Stimulated activated memory B cell treated with anti-CD40 and anti-IgM and Interleukin-4, amounts not matched to agents 10 μg/mL and 1 μg/mL and 100 μg/mL, for 72 hours (primary cell): ENCODE results near the gene ALDH1A3.

Experiments used
- ATAC-seq: fragments of 150-1000 bp; cut with Tn5 transposase; 2 replicates; pipeline ENCODE4 v1.10.0; 2021
- H3K27ac Mint-ChIP-seq: one replicate; pipeline ENCODE4 v1.8.0; 2022; ENCODE audit warnings: mild to moderate bottlenecking, mixed read lengths
- H3K27me3 Mint-ChIP-seq: one replicate; pipeline ENCODE4 v1.8.0; 2022; ENCODE audit warnings: mixed read lengths
- H3K36me3 Mint-ChIP-seq: one replicate; pipeline ENCODE4 v1.8.0; 2022; ENCODE audit warnings: mixed read lengths
- H3K4me1 Mint-ChIP-seq: one replicate; pipeline ENCODE4 v1.8.0; 2022; ENCODE audit warnings: mixed read lengths
- H3K4me3 Mint-ChIP-seq: one replicate; pipeline ENCODE4 v1.8.0; 2022; ENCODE audit warnings: mild to moderate bottlenecking, moderate library complexity, mixed read lengths
- H3K9me3 Mint-ChIP-seq: one replicate; pipeline ENCODE4 v1.8.0; 2022; ENCODE audit warnings: mixed read lengths

The ALDH1A3 gene

DNA sequence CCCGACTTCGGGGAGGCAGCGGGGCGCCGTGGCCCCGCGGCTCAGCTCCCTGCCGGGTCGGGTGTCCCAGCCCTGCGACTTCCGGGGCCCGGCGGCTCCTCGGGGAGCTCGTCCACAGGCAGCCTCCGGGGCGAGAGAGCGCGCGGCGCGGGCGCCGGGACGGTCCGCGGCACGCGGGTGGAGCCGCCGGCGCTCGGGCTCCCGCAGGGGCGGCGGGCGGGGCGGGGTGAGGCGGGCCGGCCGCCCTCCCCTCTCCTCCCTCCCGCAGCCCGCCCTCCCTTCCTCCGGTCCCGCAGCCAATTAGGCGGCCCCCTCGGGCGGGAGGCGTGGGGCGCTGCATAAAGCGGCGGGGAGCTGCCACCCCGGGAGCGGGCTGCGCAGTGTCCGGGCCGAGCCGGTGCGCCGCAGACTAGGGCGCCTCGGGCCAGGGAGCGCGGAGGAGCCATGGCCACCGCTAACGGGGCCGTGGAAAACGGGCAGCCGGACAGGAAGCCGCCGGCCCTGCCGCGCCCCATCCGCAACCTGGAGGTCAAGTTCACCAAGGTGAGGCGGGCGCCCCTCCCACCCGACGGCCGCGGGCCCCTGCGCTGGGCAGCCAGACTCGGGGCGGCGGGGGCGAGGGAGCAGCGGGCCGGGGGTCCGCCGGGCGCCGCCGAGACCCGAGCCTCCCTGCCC is at the start of gene ALDH1A3:
Gene ALDH1A3, plus strand, starts transcription at position 368 of the 675 bp plus-strand sequence. Its CDS starts 77 bp downstream, at position 445.
- H3K4me1 Mint-ChIP-seq: peaks cover 8% of the 10 kb centered on the region
- peak; percentile 20 for ATAC-seq
- H3K36me3 Mint-ChIP-seq: no peaks in the 10 kb centered on the region
- peak within 1 kb of the TSS; percentile 62 for H3K4me3 Mint-ChIP-seq
- no peak within 1 kb of the TSS for H3K27ac Mint-ChIP-seq
- H3K27me3 Mint-ChIP-seq: peaks cover 74% of the 10 kb centered on the region
- H3K9me3 Mint-ChIP-seq: no peaks in the 10 kb centered on the region

DNA sequence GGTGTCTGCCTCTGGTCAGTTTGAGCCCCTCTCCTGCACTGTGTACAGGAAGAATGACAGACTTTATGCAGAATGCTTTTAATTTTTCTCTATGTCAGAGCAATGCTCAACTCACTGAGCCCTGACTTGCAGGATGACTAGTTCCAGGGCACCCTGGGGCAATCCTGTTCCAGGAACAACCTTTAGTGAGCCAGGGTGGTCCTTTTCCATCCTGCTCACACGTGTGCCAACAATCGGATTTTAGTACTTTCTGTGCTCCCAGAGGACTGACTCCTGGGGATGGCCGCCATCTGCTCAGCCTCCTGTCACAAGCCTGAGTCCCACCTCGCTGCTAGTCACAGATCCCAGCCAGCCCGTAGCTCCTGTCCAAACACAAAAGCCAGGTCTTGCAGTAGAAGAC is 48.2 kb upstream of the ALDH1A3 start:
- peaks cover 60% of the 10 kb centered on the region for H3K27me3 Mint-ChIP-seq
- peaks cover 7% of the 10 kb centered on the region for H3K9me3 Mint-ChIP-seq
- no peaks in the 10 kb centered on the region for H3K4me1 Mint-ChIP-seq
- no peaks in the 10 kb centered on the region for H3K36me3 Mint-ChIP-seq
- ATAC-seq: no peak
- H3K4me3 Mint-ChIP-seq: no peak overlapping the region
- H3K27ac Mint-ChIP-seq: no peak overlapping the region

DNA sequence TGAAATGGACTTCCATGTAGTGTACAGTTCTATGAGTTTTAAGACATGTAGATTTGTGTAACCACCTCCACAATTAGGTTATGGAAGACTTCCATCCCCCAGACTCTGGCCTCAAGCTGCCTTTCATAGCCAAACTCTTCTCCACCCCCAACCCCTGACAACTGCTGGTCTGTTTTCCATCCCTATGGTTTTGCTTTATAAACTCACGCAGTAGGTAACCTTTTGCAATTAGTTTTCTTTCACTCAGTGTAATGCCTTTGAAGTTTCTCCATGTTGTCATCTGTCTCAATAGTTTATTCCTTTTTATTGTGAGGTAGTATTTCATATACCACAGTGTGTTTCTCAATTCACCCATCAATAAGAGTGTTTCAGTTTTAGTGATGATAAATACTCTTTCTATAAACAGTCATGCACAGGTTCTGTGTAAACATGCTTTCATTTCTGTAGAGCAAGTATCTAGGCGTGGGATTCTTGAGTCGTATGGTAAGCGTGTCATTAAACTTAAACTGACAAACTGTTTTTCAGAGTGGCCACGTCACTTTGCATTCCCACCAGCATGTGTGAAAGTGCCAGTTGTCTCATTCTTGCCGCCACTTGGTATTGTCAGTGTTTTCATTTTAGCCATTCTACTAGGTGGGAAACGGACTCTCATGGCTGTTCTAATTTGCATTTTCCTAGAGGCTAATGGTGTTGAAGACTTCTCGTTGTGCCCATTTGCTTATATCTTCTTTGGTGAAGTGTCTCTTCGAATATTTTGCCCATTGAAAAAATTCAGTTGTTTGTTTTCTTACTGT is 47.3 kb upstream of the ALDH1A3 start:
- peaks cover 7% of the 10 kb centered on the region for H3K9me3 Mint-ChIP-seq
- H3K27ac Mint-ChIP-seq: no peak overlapping the region
- no peaks in the 10 kb centered on the region for H3K36me3 Mint-ChIP-seq
- no peaks in the 10 kb centered on the region for H3K4me1 Mint-ChIP-seq
- no peak for ATAC-seq
- no peak overlapping the region for H3K4me3 Mint-ChIP-seq
- H3K27me3 Mint-ChIP-seq: peaks cover 66% of the 10 kb centered on the region

DNA sequence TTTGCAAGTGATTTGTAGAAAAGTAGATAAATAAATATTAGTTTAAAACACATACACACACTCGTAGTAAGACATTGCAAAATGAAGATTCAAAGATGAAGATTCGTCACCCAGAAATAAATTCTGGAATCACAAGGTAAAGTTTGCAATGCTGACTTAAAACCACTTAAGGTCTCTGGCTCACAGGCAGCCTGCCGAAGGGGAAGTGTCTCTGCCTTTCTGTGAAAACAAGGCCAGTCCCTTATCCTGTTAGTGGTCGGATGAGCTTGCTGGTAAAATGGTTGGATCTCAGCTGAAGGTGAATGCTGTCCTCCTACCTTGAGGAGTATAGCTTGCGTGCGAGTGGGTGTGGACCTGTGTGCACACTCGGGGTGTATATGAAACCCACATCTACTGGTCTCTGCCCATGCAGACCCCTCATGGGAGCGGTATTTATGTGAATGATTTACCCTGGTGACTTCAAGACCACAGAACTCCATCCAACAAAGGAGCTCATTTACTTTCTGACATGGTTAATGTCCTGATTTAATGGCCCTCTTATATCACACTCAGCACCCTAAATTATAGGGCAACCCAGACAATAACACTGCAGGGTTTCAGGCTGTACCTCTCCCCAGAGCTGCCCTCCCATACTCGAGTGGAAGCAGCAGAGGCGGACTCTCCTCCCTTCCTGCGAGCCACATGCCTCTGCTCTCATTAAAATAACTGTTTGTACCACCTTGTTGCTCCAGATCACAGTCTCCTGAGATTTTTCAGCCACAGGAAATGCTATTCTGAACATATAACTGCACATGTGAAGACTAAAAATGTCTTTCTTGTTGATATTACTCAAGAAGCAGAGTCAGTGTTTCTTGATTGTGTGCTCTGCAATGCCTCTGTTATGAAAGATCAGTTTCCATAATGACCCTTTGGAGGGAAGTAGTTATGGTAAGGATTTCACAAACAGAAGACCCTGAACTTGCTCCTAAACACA is 45.9 kb upstream of the ALDH1A3 start:
- Mint-ChIP-seq H3K36me3 (no peaks in the 10 kb centered on the region), H3K9me3 (peaks cover 3% of the 10 kb centered on the region), H3K4me3 (no peak overlapping the region), H3K4me1 (no peaks in the 10 kb centered on the region), H3K27me3 (peaks cover 60% of the 10 kb centered on the region), H3K27ac (no peak overlapping the region)
- peak; percentile 45 for ATAC-seq

DNA sequence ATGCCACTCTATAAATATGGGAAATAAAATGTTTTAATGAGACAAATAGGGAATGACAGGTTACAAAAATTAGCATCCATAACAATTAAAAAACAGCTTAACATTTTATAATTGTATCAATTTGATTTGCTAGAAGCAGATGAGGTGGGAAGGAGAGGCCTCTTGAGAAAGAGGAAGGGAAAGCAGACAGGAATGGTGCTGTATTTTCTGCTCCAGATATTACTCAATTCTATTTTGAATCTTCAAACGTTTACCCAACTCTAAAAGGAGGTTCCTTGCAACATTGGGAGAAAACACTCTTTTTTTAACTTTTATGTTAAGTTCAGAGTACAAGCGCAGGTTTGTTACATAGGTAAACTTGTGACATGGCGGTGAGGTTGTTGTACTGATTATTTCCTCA is 44.9 kb upstream of the ALDH1A3 start:
- Mint-ChIP-seq H3K27me3 (peaks cover 67% of the 10 kb centered on the region), H3K4me3 (no peak overlapping the region), H3K4me1 (no peaks in the 10 kb centered on the region), H3K27ac (no peak overlapping the region), H3K36me3 (no peaks in the 10 kb centered on the region), H3K9me3 (peaks cover 3% of the 10 kb centered on the region)
- ATAC-seq: no peak

DNA sequence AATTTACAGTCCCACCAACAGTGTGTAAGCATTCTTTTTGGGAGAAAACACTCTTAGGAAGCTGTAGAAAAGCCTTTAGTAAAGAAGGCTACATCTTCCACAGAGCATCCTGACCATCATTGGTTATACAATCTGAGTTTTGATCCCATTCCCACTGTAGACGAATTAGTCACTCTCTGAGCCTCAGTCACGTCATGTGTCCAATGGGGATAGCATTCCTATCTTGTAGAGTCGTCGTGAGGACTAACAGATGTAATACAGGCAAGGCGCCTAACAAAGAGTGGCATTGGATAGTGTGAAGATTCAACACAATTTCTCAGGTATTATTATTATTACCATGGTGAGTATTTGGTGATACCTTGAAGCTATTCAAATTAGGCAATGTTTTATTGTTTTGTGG is 44.0 kb upstream of the ALDH1A3 start:
- H3K4me3 Mint-ChIP-seq: no peak overlapping the region

DNA sequence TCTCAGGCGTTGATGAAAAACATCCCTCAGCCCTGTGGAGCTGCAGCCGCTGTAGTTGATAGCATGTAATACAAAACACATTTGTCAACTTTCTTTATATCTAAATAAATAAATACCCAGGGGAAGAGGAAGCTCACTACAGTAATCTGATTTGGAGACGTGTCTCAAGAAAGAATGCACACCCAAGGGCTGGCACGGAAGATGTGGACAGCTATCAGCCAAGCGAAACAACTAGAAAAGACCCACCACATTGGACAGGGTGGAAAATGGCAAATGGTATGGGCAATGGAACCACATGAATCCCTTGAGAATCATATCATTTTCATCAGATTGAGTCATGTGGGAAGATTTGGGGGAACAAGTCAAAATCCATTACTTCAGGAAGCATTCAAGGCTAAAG is 43.1 kb upstream of the ALDH1A3 start:
- Mint-ChIP-seq H3K4me1 (no peaks in the 10 kb centered on the region), H3K27me3 (peaks cover 54% of the 10 kb centered on the region), H3K9me3 (peaks cover 3% of the 10 kb centered on the region), H3K4me3 (no peak overlapping the region), H3K36me3 (no peaks in the 10 kb centered on the region), H3K27ac (no peak overlapping the region)
- ATAC-seq: no peak

More for the DNA sequence above, 44.0 kb upstream of the ALDH1A3 start:
- H3K36me3 Mint-ChIP-seq: no peaks in the 10 kb centered on the region
- no peak for ATAC-seq
- H3K4me1 Mint-ChIP-seq: no peaks in the 10 kb centered on the region
- no peak overlapping the region for H3K27ac Mint-ChIP-seq
- H3K9me3 Mint-ChIP-seq: peaks cover 3% of the 10 kb centered on the region
- peaks cover 63% of the 10 kb centered on the region for H3K27me3 Mint-ChIP-seq

DNA sequence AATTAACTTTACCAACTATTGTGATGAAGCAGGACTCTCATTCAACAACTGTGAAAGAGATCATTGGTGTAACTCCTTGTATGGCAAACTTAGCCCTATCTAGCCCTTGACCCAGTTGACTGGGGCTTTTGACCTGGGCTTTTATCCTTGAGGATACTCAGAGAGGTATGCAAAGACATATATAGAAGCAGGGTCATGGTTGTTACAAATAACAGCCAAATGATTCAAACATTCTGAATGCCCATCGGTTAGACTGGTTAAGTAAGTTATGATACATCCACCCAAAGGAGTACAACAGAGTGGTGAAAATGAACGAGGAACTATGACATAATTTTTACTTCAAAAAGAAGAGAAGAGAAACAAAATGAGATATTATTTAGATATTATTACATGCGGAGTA is 38.2 kb upstream of the ALDH1A3 start:
- H3K27ac Mint-ChIP-seq: no peak overlapping the region

DNA sequence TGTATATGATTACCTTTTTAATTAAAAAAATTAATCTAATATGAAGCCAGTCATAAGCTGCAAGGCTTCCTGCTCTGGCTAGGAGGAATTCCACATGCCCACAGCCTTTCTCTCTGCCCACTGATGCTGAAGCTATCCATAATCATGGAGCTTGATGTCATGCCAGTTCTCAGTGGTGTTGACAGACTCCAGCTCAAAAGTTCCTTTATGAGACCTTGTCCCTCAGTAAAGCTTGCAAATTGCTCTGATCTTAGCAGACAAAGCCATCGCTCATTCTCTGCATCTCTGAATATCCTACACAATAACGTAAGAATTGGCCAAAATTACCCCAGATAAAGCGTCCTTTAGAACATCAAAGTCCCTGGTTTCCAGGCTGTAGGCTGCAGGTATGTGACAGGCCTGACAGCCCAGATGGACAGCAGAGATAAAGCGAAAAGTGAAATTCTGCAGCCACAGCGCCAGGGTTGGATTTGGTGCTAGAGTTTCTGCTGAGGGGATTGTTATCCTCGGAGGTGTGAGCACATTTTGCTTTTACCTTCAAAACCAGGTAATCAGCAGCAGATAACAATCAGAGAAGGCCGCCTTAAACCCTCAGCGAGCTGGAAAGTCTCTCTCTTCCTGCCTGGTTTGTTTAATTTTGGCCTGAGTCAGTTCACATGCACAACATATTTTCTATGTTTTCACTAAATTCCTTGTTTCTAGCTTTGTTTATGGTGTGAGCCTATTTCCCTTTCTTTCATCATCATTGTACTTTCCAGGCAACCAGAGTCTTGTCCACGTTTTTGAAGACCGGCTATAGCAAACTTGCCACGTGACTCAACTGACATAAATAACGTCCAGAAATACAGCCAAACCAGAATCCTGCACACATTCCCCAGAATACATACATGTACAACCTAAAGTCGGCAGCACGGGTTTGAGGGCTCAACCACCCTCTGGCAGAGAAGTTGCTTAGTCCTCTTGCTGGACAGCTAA is 36.6 kb upstream of the ALDH1A3 start:
- peaks cover 22% of the 10 kb centered on the region for H3K27me3 Mint-ChIP-seq

More for the DNA sequence above, 38.2 kb upstream of the ALDH1A3 start:
- no peaks in the 10 kb centered on the region for H3K36me3 Mint-ChIP-seq
- peaks cover 24% of the 10 kb centered on the region for H3K27me3 Mint-ChIP-seq
- H3K4me3 Mint-ChIP-seq: no peak overlapping the region
- H3K9me3 Mint-ChIP-seq: no peaks in the 10 kb centered on the region
- ATAC-seq: no peak
- no peaks in the 10 kb centered on the region for H3K4me1 Mint-ChIP-seq

DNA sequence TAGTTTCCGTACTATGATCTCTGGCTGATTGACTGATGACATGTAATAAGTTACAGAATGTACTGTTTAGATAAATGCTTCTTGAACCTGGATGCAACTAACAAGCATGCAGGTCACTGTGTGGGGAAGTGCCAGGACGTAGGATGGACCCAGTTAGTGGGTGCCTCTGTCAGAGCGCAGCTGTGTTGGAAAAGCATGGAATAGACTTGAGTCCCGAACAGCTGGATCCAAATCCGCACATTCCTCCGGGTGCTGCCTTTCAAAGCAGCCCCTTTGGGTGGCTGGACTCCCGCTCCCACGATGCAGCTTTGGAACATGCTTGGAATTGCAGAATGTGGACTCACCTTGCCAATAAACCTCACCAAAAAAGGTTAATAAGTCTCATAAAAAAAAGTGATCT is 35.5 kb upstream of the ALDH1A3 start:
- H3K27ac Mint-ChIP-seq: no peak overlapping the region
- no peaks in the 10 kb centered on the region for H3K4me1 Mint-ChIP-seq
- no peaks in the 10 kb centered on the region for H3K36me3 Mint-ChIP-seq
- no peak for ATAC-seq
- peaks cover 11% of the 10 kb centered on the region for H3K27me3 Mint-ChIP-seq
- no peak overlapping the region for H3K4me3 Mint-ChIP-seq
- no peaks in the 10 kb centered on the region for H3K9me3 Mint-ChIP-seq

More for the DNA sequence above, 36.6 kb upstream of the ALDH1A3 start:
- no peak for ATAC-seq
- no peak overlapping the region for H3K27ac Mint-ChIP-seq
- no peaks in the 10 kb centered on the region for H3K9me3 Mint-ChIP-seq
- H3K4me3 Mint-ChIP-seq: no peak overlapping the region
- no peaks in the 10 kb centered on the region for H3K4me1 Mint-ChIP-seq
- no peaks in the 10 kb centered on the region for H3K36me3 Mint-ChIP-seq

DNA sequence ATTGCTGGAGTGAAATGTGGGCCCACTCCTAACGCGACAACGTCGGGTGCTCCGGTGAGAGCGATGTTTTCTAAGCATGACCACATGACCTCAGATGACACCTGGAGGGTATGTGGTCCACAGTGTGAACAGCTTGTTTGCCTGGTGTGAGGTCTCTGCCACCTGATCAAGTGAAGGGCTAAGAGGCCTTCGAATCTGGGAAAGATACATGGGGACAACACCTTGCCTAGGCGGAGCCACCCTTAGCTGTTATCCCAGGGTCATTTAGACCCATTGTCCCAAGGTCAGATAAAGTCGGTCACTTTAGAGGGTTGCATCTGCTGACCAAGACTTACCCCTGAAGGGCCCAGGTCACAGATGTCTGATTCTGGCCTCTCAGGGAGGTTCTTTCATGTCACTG is 34.9 kb upstream of the ALDH1A3 start:
- Mint-ChIP-seq H3K4me1 (no peaks in the 10 kb centered on the region), H3K27ac (no peak overlapping the region), H3K27me3 (peaks cover 9% of the 10 kb centered on the region), H3K4me3 (no peak overlapping the region), H3K36me3 (no peaks in the 10 kb centered on the region), H3K9me3 (no peaks in the 10 kb centered on the region)
- ATAC-seq: no peak

DNA sequence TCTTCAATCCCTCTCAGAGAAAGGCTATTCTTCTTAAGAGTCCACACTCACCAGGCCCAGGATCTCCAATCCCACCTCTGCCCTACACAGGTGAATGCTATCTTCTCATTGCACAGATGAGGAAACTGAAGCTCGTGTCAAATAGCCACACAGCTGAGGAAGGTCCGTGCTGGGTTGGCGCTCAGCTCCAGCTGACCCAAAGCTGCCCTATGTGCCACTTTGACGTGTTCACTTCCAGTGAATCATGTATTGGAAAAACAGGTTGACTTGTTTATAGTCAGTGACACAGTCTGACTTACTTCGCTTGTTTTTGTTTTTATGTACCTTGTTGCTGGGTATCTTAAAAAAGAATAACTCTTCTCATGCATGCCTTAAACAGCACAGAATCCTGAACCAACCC is 32.4 kb upstream of the ALDH1A3 start:
- Mint-ChIP-seq H3K27me3 (peaks cover 9% of the 10 kb centered on the region), H3K4me3 (no peak overlapping the region), H3K36me3 (no peaks in the 10 kb centered on the region), H3K9me3 (no peaks in the 10 kb centered on the region), H3K4me1 (no peaks in the 10 kb centered on the region), H3K27ac (no peak overlapping the region)
- no peak for ATAC-seq

DNA sequence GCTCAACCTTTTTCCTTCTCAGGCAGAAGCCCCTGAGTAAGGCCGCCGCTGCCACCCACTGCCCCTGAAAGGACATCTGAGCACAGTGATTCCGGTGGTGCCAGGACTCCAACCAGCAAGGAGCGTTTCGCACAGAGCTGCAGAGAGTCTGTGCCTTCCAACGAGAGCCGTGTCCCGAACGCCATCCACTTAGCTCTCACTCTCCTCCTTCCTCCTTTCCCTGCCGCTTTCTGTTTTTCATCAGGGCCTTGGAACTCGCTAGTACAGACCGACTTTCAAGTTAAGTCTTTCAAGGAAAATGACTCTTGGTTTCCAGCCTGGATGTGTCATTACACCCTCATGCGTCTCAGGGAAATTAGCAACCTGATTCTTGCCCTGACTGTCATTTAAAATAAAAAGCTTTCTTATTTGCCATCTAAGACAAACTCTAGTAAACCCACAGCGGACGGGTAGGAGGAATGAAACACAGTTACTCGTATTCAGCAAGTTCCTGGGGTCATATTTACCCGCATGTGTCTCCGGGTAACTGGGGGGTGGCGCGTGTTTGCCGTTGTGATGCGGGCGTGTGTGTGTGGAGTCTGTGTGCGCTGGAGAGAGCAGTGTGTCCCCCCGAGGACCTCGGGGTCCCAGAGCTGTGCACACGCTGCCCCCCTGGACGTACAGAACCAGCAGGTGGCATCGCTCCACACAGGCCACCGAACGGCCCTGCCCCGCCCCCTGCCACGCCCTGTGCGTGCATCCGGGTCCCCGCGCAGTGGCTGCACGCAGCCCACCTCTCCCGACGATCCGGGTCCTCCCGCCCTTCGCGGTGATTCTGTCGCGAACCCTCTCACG is 30.4 kb upstream of the ALDH1A3 start:
- no peaks in the 10 kb centered on the region for H3K36me3 Mint-ChIP-seq
- H3K9me3 Mint-ChIP-seq: no peaks in the 10 kb centered on the region
- H3K27me3 Mint-ChIP-seq: peaks cover 9% of the 10 kb centered on the region
- peak overlapping the region; percentile 53 for H3K27ac Mint-ChIP-seq
- H3K4me1 Mint-ChIP-seq: no peaks in the 10 kb centered on the region
- peak overlapping the region; percentile 79 for H3K4me3 Mint-ChIP-seq
- peak; percentile 81 for ATAC-seq
